HG03378 (cell line): Measurements from ENCODE around the gene PTPRG.
"Not testable (repeated sequence)": the region's sequence is repeated elsewhere in the genome, so short reads cannot be mapped to it uniquely, and the experiment has no call there.

ENCODE experiments used
- ATAC-seq: cut with Tn5 transposase; IDR thresholded peaks from one replicate; pipeline ENCODE4 v1.9.1; 2021; ENCODE audit warnings: mild to moderate bottlenecking, moderate library complexity; ENCODE audit not compliant: unreplicated experiment

Gene PTPRG

DNA sequence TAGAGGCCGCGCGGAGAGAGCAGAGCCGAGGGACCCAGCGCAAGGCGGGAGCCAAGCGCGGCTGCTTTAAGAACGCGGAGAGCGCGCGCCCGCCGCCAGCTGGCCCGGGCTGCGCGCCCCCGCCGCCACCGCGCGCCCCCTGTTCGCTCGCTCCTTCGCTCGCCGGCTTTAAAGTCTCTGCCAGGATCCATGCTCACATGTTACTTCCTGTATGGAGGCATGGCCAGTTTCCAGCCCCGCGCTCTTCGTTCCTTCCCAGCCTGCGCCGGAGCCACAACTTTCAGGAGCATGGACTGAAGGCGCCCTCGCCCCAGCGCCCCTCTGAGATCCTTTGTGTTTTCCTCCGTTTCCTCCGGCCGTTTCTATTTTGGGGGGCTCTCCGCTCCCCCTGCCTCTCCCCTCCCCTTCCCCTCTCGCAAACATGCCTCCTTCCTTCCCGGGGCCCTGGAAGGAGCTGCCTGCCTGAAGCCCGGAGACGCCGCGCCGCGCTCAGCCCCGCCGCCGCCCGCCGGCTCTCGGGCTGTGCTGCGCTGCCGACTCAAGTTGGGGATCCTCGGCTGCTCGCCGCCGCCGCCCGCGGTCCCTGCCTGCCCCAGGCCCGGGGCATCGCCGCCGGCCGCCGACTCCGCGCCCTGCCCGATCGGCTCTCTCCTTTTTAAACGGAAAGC, at the start of gene PTPRG:
PTPRG (plus strand) TSS at position 198 of the 668 bp plus-strand sequence. CDS start 717 bp downstream, outside the sequence.
- no peak for ATAC-seq

DNA sequence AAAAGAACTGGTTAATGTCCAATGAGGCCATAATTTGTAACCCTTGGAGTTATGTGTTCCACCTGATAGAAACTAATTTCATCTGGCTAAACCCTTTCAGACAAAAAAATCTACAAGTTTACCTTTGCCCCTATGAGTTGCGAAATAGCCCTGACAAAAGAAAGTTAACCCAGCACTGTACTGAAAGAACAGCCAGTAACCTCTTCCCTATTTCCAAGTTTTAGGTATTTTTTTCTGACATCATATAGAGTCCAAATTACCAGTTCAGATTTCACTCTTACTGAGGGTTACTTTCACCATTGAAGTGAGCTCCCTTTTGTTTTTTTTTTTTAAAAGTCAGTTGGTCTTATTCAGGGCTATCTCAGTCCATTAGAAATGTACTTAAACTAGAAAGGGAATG, 42.8 kb upstream of the PTPRG start:
- peak; percentile 38 for ATAC-seq

DNA sequence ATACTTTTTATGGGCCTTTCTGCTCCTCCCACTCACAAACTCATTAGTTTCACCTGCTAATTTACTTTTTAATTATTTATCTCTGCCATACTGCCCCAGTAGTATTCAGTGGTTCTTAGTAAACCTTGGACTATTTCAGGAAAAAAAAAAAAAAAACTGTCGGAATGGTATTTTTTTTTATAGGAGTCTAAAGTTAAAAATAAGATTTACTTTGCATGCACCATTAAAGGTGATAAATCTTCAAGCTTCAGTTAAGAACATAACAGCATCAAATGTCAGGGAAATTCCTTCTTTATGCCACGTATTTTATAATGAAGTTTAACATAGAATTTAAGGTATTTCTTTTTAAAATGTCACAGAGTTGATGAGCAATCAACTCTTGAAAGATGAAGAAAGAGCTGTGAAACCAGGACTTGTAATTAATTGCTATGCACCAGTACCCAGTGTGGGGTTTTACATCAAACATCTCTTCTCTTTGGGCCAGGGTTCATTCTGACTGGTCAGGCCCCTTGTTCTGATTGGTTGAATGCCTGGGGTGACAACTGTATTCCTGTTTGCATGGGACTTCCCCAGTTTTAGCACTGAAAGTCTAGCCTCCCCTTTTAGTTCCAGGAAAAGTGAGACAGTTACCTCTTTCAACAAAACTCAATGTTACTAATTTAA, 40.3 kb upstream of the PTPRG start:
- ATAC-seq = peak; percentile 98

DNA sequence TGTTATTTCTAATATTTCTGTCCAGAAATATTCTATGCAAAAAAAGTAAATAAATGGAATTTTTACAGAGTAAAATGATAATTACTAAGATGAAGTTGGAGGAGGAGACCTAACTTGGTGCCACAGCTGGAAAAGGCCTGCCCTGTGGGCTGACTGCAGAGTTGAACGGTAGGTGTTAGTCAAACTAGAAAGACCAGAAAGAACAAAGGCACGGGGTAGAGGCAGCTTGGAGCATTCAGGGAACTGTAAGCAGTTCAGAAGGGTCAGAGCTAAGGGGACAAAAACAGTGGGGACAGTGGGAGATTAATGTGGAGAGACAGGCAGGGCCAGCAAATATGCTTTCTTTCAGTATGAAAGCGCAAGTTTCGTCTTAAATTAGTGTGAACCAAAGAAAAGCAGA, 39.3 kb upstream of the PTPRG start:
- no peak for ATAC-seq

DNA sequence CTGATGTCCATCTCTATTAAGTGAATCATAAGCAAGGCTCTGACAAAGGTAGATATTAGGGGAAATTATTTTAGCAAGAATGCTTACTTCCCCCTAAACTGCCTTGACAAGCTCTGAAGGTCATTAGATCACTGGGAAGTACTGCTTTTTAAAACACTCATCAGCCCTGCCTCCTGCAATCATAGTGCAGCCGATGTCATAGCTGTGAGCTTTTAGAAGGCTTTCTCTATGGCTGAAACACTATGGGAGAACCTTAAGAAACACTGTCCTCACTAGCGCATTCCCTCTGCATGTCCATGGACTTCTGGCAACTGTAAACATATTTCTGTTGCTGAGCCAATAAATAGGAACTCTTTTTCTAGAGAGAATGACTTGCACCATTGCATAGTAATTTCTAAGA, 38.7 kb upstream of the PTPRG start:
- ATAC-seq = no peak

DNA sequence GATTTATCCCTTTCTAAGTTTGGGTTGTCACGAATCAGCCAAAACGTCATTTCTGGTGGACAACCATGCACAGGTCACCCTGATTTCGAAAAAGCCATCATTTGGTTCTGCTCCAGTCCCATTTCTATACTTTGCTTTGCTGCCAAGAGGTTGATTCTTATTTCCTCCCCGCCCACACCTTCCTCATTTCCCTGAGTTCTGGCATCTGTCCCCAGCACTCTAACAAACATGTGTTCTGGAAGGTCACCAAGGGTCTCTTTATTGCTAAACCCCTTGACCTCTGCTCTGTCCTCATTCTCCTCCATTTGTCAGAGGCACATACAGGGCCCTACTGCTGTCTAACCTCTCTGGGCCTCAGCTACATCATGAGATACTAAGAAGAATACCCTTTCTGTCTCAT, 36.4 kb upstream of the PTPRG start:
- no peak for ATAC-seq

DNA sequence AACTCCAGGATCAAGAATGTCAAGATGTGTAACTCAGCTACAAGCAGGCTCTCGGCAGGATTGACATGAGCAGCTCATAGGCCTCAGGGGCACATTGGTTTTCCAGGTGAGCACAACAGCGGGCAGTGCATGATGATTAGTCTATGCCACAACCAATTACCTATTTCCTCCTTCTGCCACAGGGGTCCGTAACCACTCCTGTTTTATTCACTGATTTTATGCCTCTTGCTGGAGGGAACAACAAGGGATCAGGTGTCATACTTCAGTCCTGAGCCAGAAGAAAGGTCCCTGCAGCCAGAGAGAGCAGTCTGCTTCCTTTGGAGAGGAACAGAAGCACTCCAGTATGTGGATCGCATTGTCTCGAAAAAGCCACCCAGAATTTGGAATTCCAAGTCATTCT, 35.1 kb upstream of the PTPRG start:
- ATAC-seq = no peak

DNA sequence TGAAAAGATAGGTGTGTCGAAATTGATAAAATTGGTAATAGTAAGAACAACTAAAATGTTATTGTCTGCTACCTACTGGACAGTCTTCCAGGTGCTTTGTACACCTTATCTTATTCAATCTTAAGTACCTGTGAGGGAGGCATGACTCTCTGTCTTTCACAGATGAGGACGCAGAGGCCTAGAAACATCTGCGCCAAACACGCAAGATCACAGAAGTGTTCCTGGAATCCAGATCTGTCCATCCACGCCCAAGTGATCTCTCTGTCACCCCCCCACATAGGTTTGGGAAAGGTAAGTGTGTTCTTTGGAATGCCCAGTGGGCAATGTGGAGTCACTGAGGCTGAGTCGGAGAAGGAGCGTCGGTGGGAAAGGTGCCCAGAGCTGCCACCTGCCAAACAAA, 34.4 kb upstream of the PTPRG start:
- no peak for ATAC-seq

DNA sequence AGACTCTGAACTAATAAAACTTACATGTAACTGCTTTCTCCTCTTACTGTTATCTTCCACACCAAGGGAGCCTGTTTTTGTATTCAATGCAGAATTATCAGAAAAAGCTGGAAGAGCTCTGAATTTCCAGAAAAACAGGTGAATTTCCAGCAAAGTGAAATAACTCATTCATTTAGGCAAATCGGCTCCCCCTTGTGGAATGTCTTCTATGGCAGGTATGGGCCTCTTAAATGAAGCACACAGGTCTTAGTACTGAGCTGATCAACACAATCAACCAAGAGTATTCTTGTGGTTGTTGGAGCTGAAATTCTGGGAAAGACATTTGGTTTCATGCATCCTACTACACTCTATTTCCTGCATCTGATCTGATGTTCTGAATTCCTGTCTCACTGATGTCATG, 31.0 kb upstream of the PTPRG start:
- no peak for ATAC-seq

DNA sequence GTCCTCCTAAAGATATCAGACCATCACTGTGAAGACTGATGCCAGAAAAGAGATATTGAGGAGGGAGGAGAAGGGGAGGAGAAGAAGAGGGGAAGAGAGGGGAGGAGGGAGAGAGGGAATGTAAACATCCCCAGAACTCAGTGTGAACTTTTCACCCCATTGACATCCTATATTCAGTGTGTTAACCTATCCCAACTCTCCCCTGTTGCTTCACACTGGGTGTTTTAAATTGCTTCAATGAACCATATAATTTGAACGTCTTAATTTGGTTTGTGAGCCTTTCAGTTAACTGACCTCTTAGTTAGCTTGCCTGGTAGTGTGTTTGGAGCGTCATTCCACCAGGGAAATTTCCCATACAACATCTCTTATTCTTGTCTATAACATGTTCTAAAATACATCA, 29.8 kb upstream of the PTPRG start:
- ATAC-seq = no peak

DNA sequence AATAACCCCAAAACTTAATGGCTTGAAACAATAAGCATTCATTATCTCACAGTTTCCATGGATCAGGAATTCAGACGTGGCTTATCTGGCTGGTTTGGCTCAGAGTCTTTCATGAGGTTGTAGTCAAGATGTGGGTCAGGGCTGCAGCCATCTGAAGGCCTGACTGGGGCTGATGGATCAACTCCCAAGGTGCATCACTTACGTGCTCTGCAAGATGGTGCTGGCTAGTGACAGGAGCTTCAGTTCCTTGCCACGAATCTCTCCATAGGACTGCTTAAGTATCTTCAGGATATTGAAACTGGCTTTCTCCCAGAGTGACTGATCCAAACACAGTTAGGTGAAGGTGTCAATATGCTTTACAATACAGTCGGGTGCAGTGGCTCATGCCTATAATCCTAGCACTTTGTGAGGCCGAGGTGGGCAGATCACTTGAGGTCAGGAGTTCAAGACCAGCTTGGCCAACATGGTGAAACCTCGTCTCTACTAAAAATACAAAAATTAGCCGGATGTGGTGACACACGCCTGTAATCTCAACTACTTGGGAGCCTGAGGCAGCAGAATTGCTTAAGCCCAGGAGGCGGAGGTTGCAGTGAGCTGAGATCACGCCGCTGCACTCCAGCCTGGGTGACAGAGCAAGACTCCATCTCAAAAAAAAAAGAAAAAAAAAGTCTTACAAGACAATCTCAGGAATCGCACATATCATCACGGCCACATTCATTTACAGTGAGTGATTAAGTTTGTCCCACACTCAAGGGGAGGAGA, 28.5 kb upstream of the PTPRG start:
- ATAC-seq = no peak

DNA sequence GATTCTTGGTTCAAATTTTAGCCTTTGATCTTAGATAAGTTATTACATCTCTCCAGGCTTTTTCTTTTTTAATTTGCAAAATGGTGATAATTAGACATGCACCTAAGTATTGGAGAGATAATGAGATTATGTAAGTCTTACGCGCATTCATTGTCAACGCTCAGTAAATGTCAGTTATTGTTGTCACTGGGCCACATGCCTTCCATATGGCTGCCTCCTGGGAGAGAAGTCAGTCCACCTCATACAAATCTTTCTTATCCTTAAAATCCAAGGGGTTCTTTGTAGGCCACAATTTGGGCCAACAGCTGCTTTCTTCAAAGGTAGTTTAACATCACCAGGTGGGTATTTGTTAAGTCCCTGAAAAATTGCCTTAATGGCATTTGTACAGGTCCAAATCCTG, 25.5 kb upstream of the PTPRG start:
- ATAC-seq = no peak

DNA sequence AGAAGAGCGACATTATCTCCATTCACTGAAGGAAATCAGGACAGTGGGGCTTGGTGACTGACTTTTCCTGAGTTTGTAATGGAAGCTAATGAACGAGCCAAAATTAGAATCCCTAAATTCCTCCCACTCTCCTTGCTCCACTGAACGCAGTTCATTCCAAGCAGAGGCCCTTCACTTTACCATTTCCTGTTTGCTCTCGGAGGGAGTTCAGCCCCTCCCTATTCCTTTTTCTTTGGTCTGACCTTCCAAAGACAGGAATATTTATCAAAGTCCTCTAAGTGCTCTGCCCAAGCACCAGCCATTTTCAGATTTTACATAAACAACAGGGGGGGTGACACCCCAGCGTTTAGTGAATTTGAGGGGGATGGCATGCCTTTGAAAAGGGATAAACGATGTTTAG, 24.0 kb upstream of the PTPRG start:
- no peak for ATAC-seq

DNA sequence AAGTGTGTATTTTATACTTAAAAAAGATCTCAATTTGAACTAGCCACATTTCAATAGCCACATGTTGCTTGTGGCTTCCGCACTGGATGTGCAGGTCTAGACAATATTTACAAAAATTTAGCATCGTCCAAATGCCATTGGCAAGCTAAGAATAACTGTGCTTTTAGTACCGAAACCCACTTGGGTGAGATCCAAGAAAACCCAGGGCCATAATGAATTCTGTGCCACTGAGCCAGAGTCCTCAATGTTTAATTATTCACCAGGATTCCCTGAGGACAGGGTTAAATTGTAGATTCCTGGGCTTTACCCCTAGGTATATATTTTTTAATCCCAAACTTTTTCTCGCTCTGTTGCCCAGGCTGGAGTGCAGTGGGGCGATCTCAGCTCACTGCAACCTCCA, 22.9 kb upstream of the PTPRG start:
- ATAC-seq = no peak

DNA sequence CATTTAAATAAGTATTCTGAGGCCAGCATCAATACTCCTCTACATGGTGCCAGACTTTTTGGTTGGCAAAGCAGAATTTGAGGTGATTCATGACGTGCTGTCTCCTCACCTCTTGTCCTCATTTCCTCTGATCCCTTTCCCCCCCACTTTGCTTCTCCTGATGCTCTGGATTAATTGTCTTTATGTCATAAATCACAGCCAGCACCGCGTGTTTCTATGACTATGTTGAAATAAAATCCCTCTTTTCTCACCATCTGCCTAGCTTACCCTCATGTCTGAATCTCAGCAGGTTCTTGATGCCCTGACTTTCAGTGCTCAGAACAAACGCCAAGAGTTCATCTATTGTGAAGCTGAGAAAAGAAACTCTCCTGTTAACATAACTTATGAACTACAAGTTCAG, 19.7 kb upstream of the PTPRG start:
- no peak for ATAC-seq

DNA sequence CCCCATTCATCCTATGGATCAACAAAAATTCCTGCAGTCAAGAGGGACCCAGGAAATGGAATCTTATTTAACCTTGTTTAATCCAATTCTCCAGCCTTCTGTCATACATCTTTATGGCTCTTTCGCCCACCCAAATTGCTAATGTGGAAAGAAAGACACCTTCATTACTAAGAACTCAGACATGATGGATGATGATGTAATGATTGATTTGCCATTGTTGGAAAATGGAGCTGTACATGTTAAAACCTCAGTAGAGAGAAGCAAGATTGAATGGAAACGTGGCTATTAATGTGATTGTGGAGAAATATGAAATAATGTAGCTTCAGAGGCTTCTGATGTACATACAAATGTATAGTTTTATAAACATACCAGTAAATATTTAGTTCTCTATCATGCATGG, 15.7 kb upstream of the PTPRG start:
- ATAC-seq = no peak

DNA sequence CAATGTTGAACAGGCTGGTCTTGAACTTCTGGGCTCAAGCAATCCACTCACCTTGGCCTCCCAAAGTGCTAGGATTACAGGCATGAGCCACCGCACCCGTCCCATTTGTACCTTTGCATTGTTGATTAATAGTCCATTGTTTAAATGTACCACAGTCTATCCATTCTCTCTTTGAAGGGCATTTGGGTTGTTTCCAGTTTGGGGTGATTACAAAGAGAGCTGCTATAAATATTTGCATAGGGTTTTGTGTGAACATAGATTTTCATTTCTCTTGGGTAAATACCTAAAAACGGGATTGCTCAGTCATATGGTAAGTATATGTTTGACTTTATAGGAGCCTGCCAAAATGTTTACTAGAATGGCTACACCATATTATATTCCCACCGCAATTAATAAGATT, 13.7 kb upstream of the PTPRG start:
- no peak for ATAC-seq

DNA sequence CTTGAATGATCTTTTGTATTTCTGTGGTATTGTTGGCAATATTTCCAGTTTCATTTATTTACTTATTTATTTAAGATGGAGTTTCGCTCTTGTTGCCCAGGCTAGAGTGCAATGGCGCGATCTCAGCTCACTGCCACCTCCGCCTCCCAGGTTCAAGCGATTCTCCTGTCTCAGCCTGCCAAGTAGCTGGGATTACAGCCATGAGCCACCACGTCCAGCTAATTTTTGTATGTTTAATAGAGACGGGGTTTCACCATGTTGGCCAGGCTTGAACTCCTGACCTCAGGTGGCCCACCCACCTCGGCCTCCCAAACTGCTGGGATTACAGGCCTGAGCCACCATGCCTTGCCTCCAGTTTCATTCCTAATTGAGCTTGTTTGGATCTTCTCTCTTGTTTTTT, 8.7 kb upstream of the PTPRG start:
- ATAC-seq = not testable (repeated sequence)

DNA sequence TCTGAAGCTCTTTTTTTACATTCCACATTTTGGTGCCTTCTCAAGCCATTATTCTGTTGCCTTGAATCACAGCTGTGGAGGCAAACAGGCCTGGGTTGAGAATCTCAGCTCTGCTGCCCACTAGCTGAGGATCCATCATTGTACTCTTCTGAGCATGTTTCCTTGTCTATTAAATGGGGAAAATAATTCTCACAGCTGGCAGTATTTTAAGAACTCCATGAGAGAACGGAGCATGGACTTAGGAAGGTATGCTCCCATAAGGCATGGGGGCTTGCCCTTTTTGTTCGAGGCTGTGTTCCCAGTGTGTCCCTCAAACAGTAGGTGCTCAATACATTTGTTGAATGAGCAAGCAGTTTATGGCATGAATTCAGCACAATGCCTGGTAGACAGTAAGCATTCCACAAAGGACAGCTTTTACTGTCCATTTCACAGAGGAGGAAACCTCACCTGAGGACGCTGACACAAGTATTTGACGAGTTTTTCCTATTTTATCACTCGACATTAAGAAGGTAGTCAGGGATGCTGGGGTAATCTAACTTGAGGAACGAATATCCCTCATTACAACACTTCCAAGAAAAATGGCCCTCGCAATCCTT, 2.1 kb upstream of the PTPRG start:
- ATAC-seq = no peak

DNA sequence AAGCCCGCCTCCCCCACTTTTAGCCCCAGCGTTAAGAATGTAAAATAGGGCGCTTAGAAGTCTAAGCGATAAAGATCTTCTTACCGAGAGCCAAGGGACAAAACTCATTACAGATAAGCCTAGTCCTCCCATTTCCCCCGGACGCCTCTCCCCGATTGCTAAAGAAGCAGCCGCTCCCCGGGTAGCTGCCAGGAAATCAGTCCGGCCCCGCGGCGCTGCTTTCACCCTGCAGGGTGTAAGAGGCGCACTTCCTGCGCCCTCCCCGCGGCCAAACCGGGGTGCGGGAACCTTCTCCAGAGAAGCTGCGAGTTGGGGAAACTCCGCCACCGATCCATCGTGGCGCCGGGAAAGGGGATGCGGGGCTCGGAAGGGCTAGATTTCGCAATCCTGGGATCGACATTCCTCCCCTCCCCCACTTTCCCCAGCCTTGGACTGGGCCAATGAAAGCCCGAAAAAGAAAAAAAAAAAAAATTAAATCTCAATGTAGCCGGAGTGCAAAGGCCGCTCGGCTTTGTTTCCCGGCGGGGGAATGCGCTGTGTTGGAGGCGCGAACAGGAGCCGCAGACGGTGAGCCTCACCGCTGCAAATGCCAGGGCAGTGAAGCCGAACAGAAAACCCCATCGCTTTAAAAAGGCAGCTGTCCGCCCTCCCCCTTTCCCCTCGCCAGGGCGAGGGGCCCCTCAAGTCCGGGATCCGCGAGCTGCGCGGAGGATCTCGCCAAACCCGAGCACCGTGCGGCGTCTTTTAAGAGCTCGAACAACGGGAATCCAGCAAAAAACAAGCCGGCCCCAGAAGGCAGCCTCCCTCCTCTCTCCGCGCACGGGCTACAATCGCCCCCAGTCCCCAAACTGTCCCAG, 626 bp upstream of the PTPRG start:
- no peak for ATAC-seq
